B cell (primary cell): ENCODE measurements around the gene RAD23B. TPM values are rescaled to one million over a fixed set of nuclear protein-coding genes. Genes with fewer than 3 reads are reported as not detected.
A peak's percentile ranks its signal among the peaks of the same experiment; 100 is the strongest.

ENCODE experiments used
- ATAC-seq: fragments of 200-7000 bp; cut with Tn5 transposase; one replicate; pipeline ENCODE4 v1.10.0; 2021; ENCODE audit warnings: low read depth, mild to moderate bottlenecking, moderate number of reproducible peaks, moderate library complexity
- CTCF ChIA-PET: fragments of 350-600 bp; sonication (Branson Sonifier 250); formaldehyde crosslinking; loops from one replicate; lab custom pipeline; 2021; ENCODE audit warnings: antibody characterized with exemption, inconsistent platforms; lab: Charles Lee
- POLR2A ChIA-PET: fragments of 350-600 bp; sonication (Branson Sonifier 250); formaldehyde crosslinking; loops from one replicate; lab custom pipeline; 2021; ENCODE audit warnings: antibody characterized with exemption; lab: Charles Lee
- DNase-seq: peaks from one replicate; pipeline ENCODE4 v3.0.0; 2013
- H2AFZ ChIP-seq: 2 replicates; pipeline ENCODE4 v1.6.1; 2012; ENCODE audit warnings: mild to moderate bottlenecking, low read depth, low read length; ENCODE audit not compliant: insufficient read depth, poor library complexity, severe bottlenecking
- H3K27ac ChIP-seq, 2 donors: 1 replicate in 1 of 2; 2 replicates in 1 of 2; pipeline ENCODE4 v1.5.1; 2012 to 2013; ENCODE audit warnings: low read length in 2 of 2, mild to moderate bottlenecking in 2 of 2, moderate library complexity in 1 of 2
- H3K27me3 ChIP-seq, 4 experiments: fragments of 200-600 bp in 1 of 4; sonication (generic) in 1 of 4; replicated peaks in 1 of 4; 1 replicate in 2 of 4; 2 replicates in 2 of 4; pipeline versions ENCODE4 v1.6.1 to v1.7.0; 2013 to 2016; ENCODE audit warnings: low read length in 3 of 4, mild to moderate bottlenecking in 2 of 4, mixed read lengths in 1 of 4, moderate library complexity in 1 of 4; ENCODE audit not compliant: insufficient read depth in 4 of 4, control insufficient read depth in 3 of 4; ENCODE audit errors: control extremely low read depth in 1 of 4
- H3K36me3 ChIP-seq, 2 experiments: replicated peaks in 1 of 2; 1 replicate in 1 of 2; 2 replicates in 1 of 2; pipeline versions ENCODE4 v1.6.1 to v1.7.1; 2013; ENCODE audit warnings: low read length in 1 of 2; ENCODE audit not compliant: insufficient read depth in 2 of 2, control insufficient read depth in 1 of 2; ENCODE audit errors: control extremely low read depth in 1 of 2, extremely low read depth in 1 of 2
- H3K4me1 ChIP-seq, 2 donors: fragments of 200-600 bp in 1 of 2; sonication (generic) in 1 of 2; 1 replicate in 1 of 2; 2 replicates in 1 of 2; pipeline versions ENCODE4 v1.5.1 to v1.6.1; 2013 to 2017; ENCODE audit warnings: low read length in 2 of 2; ENCODE audit not compliant: control insufficient read depth in 2 of 2, insufficient read depth in 2 of 2
- H3K4me2 ChIP-seq: replicated peaks from 2 replicates; pipeline ENCODE3; 2012; ENCODE audit warnings: mild to moderate bottlenecking, low read depth, low read length; ENCODE audit not compliant: poor library complexity, severe bottlenecking
- H3K4me3 ChIP-seq, 5 experiments: fragments of 200-600 bp in 1 of 5; sonication (generic) in 1 of 5; 1 replicate in 3 of 5; 2 replicates in 2 of 5; pipeline versions ENCODE4 v1.5.1 to v1.7.0; 2011 to 2016; ENCODE audit warnings: low read length in 4 of 5, mild to moderate bottlenecking in 4 of 5, low read depth in 2 of 5, control low read depth in 1 of 5, moderate library complexity in 1 of 5; ENCODE audit not compliant: insufficient read depth in 1 of 5; ENCODE audit errors: control extremely low read depth in 1 of 5, extremely low read depth in 1 of 5
- H3K79me2 ChIP-seq: fragments of 200-600 bp; sonication (generic); one replicate; pipeline ENCODE4 v1.6.0; 2016; ENCODE audit warnings: low read length; ENCODE audit not compliant: control insufficient read depth, insufficient read depth
- H3K9ac ChIP-seq: fragments of 200-600 bp; sonication (generic); 2 replicates; pipeline ENCODE4 v1.6.1; 2017; ENCODE audit warnings: mild to moderate bottlenecking, low read length, moderate library complexity
- H3K9me3 ChIP-seq, 3 donors: one replicate each; pipeline versions ENCODE4 v1.6.1 to v1.7.1; 2013; ENCODE audit warnings: low read length in 2 of 3; ENCODE audit not compliant: control insufficient read depth in 2 of 3, insufficient read depth in 1 of 3; ENCODE audit errors: control extremely low read depth in 1 of 3
- H4K20me1 ChIP-seq: 2 replicates; pipeline ENCODE4 v1.6.0; 2012; ENCODE audit warnings: mild to moderate bottlenecking, low read length; ENCODE audit not compliant: insufficient read depth, control insufficient read depth, poor library complexity, severe bottlenecking
- H3K27ac Mint-ChIP-seq: one replicate; pipeline ENCODE4 v1.8.0; 2021; ENCODE audit warnings: mixed read lengths
- H3K27me3 Mint-ChIP-seq: one replicate; pipeline ENCODE4 v1.8.0; 2021; ENCODE audit warnings: mixed read lengths
- H3K4me1 Mint-ChIP-seq: one replicate; pipeline ENCODE4 v1.8.0; 2021; ENCODE audit warnings: mixed read lengths
- H3K4me3 Mint-ChIP-seq: one replicate; pipeline ENCODE4 v1.8.0; 2021; ENCODE audit warnings: mixed read lengths
- H3K9me3 Mint-ChIP-seq: one replicate; pipeline ENCODE4 v1.8.0; 2022; ENCODE audit warnings: mixed read lengths; ENCODE audit not compliant: insufficient read depth
- CTCF ChIP-seq: fragments of 200-600 bp; IDR thresholded peaks from one replicate; pipeline ENCODE4 v1.8.0; 2022; ENCODE audit warnings: antibody characterized with exemption, mild to moderate bottlenecking
- EZH2 ChIP-seq: IDR thresholded peaks from 2 replicates; pipeline ENCODE4 v1.6.1; 2012; ENCODE audit warnings: borderline replicate concordance, low read depth, mild to moderate bottlenecking, moderate library complexity, low read length; ENCODE audit not compliant: insufficient read depth, poor library complexity, severe bottlenecking
- WGBS: methylation state at CpG from one replicate; pipeline ENCODE4 v1.1.5; 2013; ENCODE audit warnings: missing lambda C conversion rate; ENCODE audit not compliant: insufficient coverage; 5-methylcytosine and 5-hydroxymethylcytosine counted together
- intact Hi-C: fragments of 100-400 bp; cut with micrococcal nuclease; formaldehyde crosslinking; loops from one replicate; pipeline ENCODE4 v1.10.0; 2022
- polyA plus RNA-seq: library from polyadenylated mRNA; depleted of rRNA; stranded (reverse); fragments of >200 nt; gene quantifications from 2 replicates; pipeline ENCODE4 v1.2.3, GENCODE V29; 2012
- total RNA-seq, 2 donors: library from RNA; stranded (reverse); fragments of 120-200 nt in 1 of 2; gene quantifications; 1 replicate in 1 of 2; 2 replicates in 1 of 2; pipeline versions ENCODE4 v1.2.3 to v1.2.4, GENCODE V29; 2013 to 2022

RAD23B gene
- total and polyA plus RNA-seq, 2 donors (not counting 1 experiment from before 2014, with no cell fraction given), result 36.8 to 78.2 TPM

GRCh38 chr9:107286057-107286456, 3.0 kb downstream of the RAD23B start:
- Mint-ChIP-seq H3K27me3 (no peaks in the 10 kb centered on the region), H3K4me3 (peak overlapping the region; percentile 61), H3K27ac (peak overlapping the region; percentile 17), H3K9me3 (no peaks in the 10 kb centered on the region), H3K4me1 (peaks cover 79% of the 10 kb centered on the region)
- H3K27ac ChIP-seq, result no peak overlapping the region
- H4K20me1 ChIP-seq, result peaks cover 71% of the 10 kb centered on the region
- 100% methylated on average over 2 of the region's 2 CpGs for WGBS
- peaks cover 85% of the 10 kb centered on the region for H3K79me2 ChIP-seq
- POLR2A ChIA-PET, result interaction anchor here (0.5 kb wide), 1 partner anchor 585 kb away, joined by 9 read pairs; no protein-coding TSS in a partner anchor
- H3K36me3 ChIP-seq, result no peaks in the 10 kb centered on the region
- DNase-seq (no peak), ATAC-seq (no peak)
- H3K27me3 ChIP-seq, result no peaks in the 10 kb centered on the region
- TF ChIP-seq CTCF (no peak), EZH2 (no peak)
- CTCF ChIA-PET, result interaction anchor here (1.0 to 9.0 kb wide), 3 partner anchors 26 to 55 kb away, joined by 3 to 81 read pairs (median 22); no protein-coding TSS in a partner anchor
- peak overlapping the region; percentile 76 for H3K4me2 ChIP-seq
- H3K9me3 ChIP-seq, result no peaks in the 10 kb centered on the region
- no peak overlapping the region for H2AFZ ChIP-seq
- H3K9ac ChIP-seq, result no peak overlapping the region
- intact Hi-C loops, result loop anchor here (1.0 to 10.0 kb wide), 3 partner anchors 9 to 1839 kb away; no protein-coding TSS in a partner anchor
- peaks cover 46 to 63% of the 10 kb centered on the region in 2 donors for H3K4me1 ChIP-seq
- no peak overlapping the region for H3K4me3 ChIP-seq

- Histone ChIP-seq H2AFZ (no peak overlapping the region), H3K79me2 (peaks cover 100% of the 10 kb centered on the region), H3K4me2 (no peak overlapping the region), H3K4me3 (no peak overlapping the region), H3K27ac (no peak overlapping the region), H3K9me3 (no peaks in the 10 kb centered on the region), H4K20me1 (peaks cover 97% of the 10 kb centered on the region), H3K36me3 (no peaks in the 10 kb centered on the region), H3K4me1 (peaks cover 36 to 58% of the 10 kb centered on the region in 2 donors), H3K27me3 (no peaks in the 10 kb centered on the region), H3K9ac (no peak overlapping the region)
- ATAC-seq (no peak), DNase-seq (no peak)
- ChIA-PET POLR2A (no interaction called here), CTCF (interaction anchor here (0.6 to 9.0 kb wide), 3 partner anchors 10 to 54 kb away, joined by 3 to 81 read pairs (median 3); no protein-coding TSS in a partner anchor)
- Mint-ChIP-seq H3K9me3 (no peaks in the 10 kb centered on the region), H3K27me3 (no peaks in the 10 kb centered on the region), H3K4me1 (peaks cover 70% of the 10 kb centered on the region), H3K27ac (no peak overlapping the region), H3K4me3 (peak overlapping the region; percentile 2)
- TF ChIP-seq EZH2, result no peak
- no peak for TF ChIP-seq CTCF
- WGBS, result 71% methylated on average over 1 of the region's 1 CpG
- intact Hi-C loops, result loop anchor here (5.0 to 10.0 kb wide), 2 partner anchors 36 to 1836 kb away; no protein-coding TSS in a partner anchor
Observed at GRCh38 chr9:107288701-107289100, 5.6 kb downstream of the RAD23B start.
